ENCODE results near the gene MAST2. TPM values are rescaled to one million over a fixed set of nuclear protein-coding genes. Genes with fewer than 3 reads are reported as not detected.

MAST2 gene
- total and polyA plus RNA-seq, 2 of the 4 experiments (the other 2 are of a cell fraction): 14.2 to 41.0 TPM

GRCh38 chr1:45891087-45891486, 87.7 kb downstream of the MAST2 start:
- TF ChIP-seq BHLHE40 (IDR thresholded peaks at IDR 0.05; ENCODE audit: low read depth, low read length) (no peak), MAFK (IDR thresholded peaks at IDR 0.05; ENCODE audit: low read depth, low read length) (no peak), NFE2L2 (IDR thresholded peaks at IDR 0.05; ENCODE audit: low read depth, low read length) (no peak), FOS (IDR thresholded peaks at IDR 0.05; ENCODE audit: low read depth, low read length) (no peak), SMC3 (IDR thresholded peaks at IDR 0.05; ENCODE audit: low read depth, low read length) (no peak), MAZ (IDR thresholded peaks at IDR 0.05; ENCODE audit: borderline replicate concordance, low read depth, low read length) (no peak), ELK1 (IDR thresholded peaks at IDR 0.05; ENCODE audit: borderline replicate concordance, low read depth, low read length) (no peak), RAD21 (IDR thresholded peaks at IDR 0.05; ENCODE audit: low read length) (no peak)
- TF ChIP-seq, protein P1, sequence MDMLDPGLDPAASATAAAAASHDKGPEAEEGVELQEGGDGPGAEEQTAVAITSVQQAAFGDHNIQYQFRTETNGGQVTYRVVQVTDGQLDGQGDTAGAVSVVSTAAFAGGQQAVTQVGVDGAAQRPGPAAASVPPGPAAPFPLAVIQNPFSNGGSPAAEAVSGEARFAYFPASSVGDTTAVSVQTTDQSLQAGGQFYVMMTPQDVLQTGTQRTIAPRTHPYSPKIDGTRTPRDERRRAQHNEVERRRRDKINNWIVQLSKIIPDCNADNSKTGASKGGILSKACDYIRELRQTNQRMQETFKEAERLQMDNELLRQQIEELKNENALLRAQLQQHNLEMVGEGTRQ (IDR thresholded peaks at IDR 0.05; ENCODE audit: low read depth, low read length): no peak
- TF ChIP-seq, protein P2, sequence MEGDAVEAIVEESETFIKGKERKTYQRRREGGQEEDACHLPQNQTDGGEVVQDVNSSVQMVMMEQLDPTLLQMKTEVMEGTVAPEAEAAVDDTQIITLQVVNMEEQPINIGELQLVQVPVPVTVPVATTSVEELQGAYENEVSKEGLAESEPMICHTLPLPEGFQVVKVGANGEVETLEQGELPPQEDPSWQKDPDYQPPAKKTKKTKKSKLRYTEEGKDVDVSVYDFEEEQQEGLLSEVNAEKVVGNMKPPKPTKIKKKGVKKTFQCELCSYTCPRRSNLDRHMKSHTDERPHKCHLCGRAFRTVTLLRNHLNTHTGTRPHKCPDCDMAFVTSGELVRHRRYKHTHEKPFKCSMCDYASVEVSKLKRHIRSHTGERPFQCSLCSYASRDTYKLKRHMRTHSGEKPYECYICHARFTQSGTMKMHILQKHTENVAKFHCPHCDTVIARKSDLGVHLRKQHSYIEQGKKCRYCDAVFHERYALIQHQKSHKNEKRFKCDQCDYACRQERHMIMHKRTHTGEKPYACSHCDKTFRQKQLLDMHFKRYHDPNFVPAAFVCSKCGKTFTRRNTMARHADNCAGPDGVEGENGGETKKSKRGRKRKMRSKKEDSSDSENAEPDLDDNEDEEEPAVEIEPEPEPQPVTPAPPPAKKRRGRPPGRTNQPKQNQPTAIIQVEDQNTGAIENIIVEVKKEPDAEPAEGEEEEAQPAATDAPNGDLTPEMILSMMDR (conservative IDR thresholded peaks at IDR 0.05; ENCODE audit: low read depth, low read length): no peak
- intact Hi-C loops (cut with micrococcal nuclease): no loop called here
- Histone ChIP-seq H3K79me1 (ENCODE audit: low read depth in 1 of 2, low read length in 2 of 2) (peaks cover 27 to 49% of the 10 kb centered on the region in 2 experiments), H3K4me2 (ENCODE audit: low read depth, low read length) (no peak overlapping the region), H2AFZ (replicated peaks; ENCODE audit: low read length, poor library complexity) (no peak overlapping the region), H3K36me3 (ENCODE audit: control insufficient read depth, insufficient read depth, low read length) (no peaks in the 10 kb centered on the region), H4K5ac (ENCODE audit: low read depth, low read length) (no peak overlapping the region), H3K27ac (ENCODE audit: insufficient read depth, low read length) (no peak overlapping the region), H3K27me3 (ENCODE audit: control insufficient read depth, insufficient read depth, low read length) (no peaks in the 10 kb centered on the region), H3K56ac (ENCODE audit: extremely low read depth, insufficient read depth, low read length) (no peak overlapping the region), H2BK120ac (ENCODE audit: low read depth, low read length) (0 out of 2 replicates have a peak overlapping the region, but pooled peaks have one; percentile 32), H4K20me1 (ENCODE audit: insufficient read depth, low read length) (no peaks in the 10 kb centered on the region), H2BK5ac (ENCODE audit: low read depth, low read length, poor library complexity, severe bottlenecking) (no peak overlapping the region), H2AK9ac (replicated peaks; ENCODE audit: low read depth, low read length, poor library complexity) (no peak overlapping the region), H2BK15ac (ENCODE audit: low read depth, low read length) (0 out of 3 replicates have a peak overlapping the region, but pooled peaks have one; percentile 50), H3K4me1 (ENCODE audit: control insufficient read depth, insufficient read depth, low read length) (peaks cover 7% of the 10 kb centered on the region), H3K23ac (ENCODE audit: low read depth, low read length) (no peak overlapping the region), H2AK5ac (ENCODE audit: low read depth, low read length) (no peak overlapping the region; the same call in 1 of the 2 replicates), H3K9me1 (ENCODE audit: insufficient read depth, low read length) (peaks cover 3% of the 10 kb centered on the region; the same call in 1 of the 2 replicates), H4K91ac (ENCODE audit: insufficient read depth, low read depth, low read length) (no peak overlapping the region), H3K4me3 (ENCODE audit: insufficient read depth, low read depth, low read length) (no peak overlapping the region), H4K8ac (ENCODE audit: low read depth in 2 of 2, low read length in 2 of 2) (no peak overlapping the region), H3K9me3 (ENCODE audit: control insufficient read depth, insufficient read depth, low read length) (no peaks in the 10 kb centered on the region), H2BK20ac (ENCODE audit: low read depth, low read length) (no peak overlapping the region), H3K14ac (replicated peaks; ENCODE audit: low read depth, low read length) (no peak overlapping the region), H3K18ac (ENCODE audit: low read depth, low read length) (peak overlapping the region; percentile 47; the same call in 1 of the 2 replicates), H3K4ac (ENCODE audit: low read depth, low read length) (peak overlapping the region; percentile 37; the same call in 1 of the 2 replicates), H3K9ac (ENCODE audit: low read depth, low read length) (no peak overlapping the region)
- POLR2A ChIA-PET (ENCODE audit: unreplicated experiment): no interaction called here
- no CpG with 5 or more reads among the region's 2 CpGs for WGBS, 2 experiments (ENCODE audit: extremely low coverage in 2 of 2, insufficient read length in 1 of 2)
- ATAC-seq (ENCODE audit: low read depth): no peak
- CTCF ChIA-PET: interaction anchor here (1.4 kb wide), 1 partner anchor 10 kb away, joined by 4 read pairs; no protein-coding TSS in a partner anchor
- dilution Hi-C loops (cut with HindIII; ENCODE audit: low sequenced_read_pairs, unreplicated experiment): no loop called here
- no peak for DNase-seq
- in situ Hi-C loops (cut with MboI; ENCODE audit: low sequenced_read_pairs): no loop called here
- BruUV-seq (replicated peaks): no TSS peak

Measured in IMR-90 (cell line).